ENCODE results near the gene RAB19.

RAB19 gene

DNA sequence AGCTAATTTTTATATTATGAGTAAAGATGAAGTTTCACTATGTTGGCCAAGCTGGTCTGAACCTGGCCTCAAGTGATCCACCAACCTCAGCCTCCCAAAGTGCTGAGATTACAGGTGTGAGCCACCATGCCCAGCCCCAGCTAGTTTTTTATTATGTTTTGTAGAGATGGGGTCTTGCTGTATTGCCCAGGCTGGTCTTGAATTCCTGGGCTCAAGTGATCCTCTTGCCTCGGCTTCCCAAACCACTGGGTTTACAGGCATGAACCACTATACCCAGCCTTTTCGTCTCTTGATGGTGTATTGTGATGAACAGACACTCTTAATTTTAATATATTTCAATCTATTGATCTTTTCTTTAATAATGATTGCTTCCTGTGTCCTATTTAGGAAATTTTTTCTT lies 17.7 kb downstream of the RAB19 start:
- H3K36me3 Mint-ChIP-seq (ENCODE audit: low read depth) = no peaks in the 10 kb centered on the region
- TF ChIP-seq CTCF (IDR thresholded peaks at IDR 0.05; ENCODE audit: unreplicated experiment in 3 of 3) = no peak
- no peak overlapping the region for H3K4me3 Mint-ChIP-seq
- H3K9me3 Mint-ChIP-seq = no peaks in the 10 kb centered on the region
- no peaks in the 10 kb centered on the region for H3K27me3 Mint-ChIP-seq (ENCODE audit: low read depth)
- H3K27ac Mint-ChIP-seq = no peak overlapping the region
- no peaks in the 10 kb centered on the region for H3K4me1 Mint-ChIP-seq

GRCh38 chr7:140423501-140423900 lies 19.6 kb downstream of the RAB19 start:
- H3K4me1 Mint-ChIP-seq = no peaks in the 10 kb centered on the region
- H3K9me3 Mint-ChIP-seq = no peaks in the 10 kb centered on the region
- H3K36me3 Mint-ChIP-seq (ENCODE audit: low read depth) = no peaks in the 10 kb centered on the region
- H3K27ac Mint-ChIP-seq = no peak overlapping the region
- no peaks in the 10 kb centered on the region for H3K27me3 Mint-ChIP-seq (ENCODE audit: low read depth)
- H3K4me3 Mint-ChIP-seq = no peak overlapping the region
- TF ChIP-seq CTCF (IDR thresholded peaks at IDR 0.05; ENCODE audit: unreplicated experiment in 3 of 3) = no peak

DNA sequence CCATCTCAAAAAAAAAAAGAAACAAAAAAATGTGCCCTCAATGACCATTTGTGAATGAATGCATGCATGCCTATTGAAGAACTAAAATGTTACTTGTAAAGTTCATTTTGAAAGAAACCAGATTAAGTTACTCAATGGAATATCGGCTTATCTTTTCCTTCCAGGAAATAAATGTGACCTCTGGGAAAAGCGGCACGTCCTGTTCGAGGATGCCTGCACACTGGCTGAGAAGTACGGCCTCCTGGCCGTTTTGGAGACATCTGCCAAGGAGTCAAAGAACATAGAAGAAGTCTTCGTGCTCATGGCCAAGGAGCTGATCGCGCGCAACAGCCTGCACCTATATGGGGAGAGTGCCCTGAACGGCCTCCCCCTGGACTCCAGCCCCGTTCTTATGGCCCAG lies 21.9 kb downstream of the RAB19 start:
- H3K4me1 Mint-ChIP-seq = no peaks in the 10 kb centered on the region
- H3K36me3 Mint-ChIP-seq (ENCODE audit: low read depth) = no peaks in the 10 kb centered on the region
- no peak for TF ChIP-seq CTCF (IDR thresholded peaks at IDR 0.05; ENCODE audit: unreplicated experiment in 3 of 3)
- H3K27ac Mint-ChIP-seq = no peak overlapping the region
- H3K27me3 Mint-ChIP-seq (ENCODE audit: low read depth) = no peaks in the 10 kb centered on the region
- H3K9me3 Mint-ChIP-seq = no peaks in the 10 kb centered on the region
- H3K4me3 Mint-ChIP-seq = no peak overlapping the region

DNA sequence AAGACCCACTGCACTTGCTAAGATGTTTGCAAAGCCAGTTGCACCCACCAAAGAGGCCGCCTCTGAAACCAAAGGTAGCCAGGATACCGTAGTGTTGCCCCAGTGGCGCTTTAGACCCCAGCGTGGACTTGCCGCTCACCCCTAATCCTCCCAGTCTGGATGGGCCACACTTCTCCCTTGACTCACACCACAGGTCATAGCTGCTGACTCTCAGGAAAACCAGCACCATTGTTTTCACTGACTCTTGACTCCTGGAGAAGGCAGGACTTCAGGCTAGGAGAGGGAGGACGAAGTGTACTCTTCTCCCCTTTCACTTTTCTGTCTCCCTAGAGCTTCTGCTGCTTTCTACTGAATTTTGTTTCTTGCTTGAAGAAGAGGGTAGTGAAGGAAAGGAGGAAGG lies 22.3 kb downstream of the RAB19 start:
- H3K27me3 Mint-ChIP-seq (ENCODE audit: low read depth) = no peaks in the 10 kb centered on the region

GRCh38 chr7:140433396-140433795 lies 29.5 kb downstream of the RAB19 start:
- Mint-ChIP-seq H3K27me3 (ENCODE audit: low read depth) (no peaks in the 10 kb centered on the region), H3K36me3 (ENCODE audit: low read depth) (no peaks in the 10 kb centered on the region), H3K27ac (no peak overlapping the region), H3K4me1 (no peaks in the 10 kb centered on the region), H3K9me3 (no peaks in the 10 kb centered on the region), H3K4me3 (no peak overlapping the region)
- no peak for TF ChIP-seq CTCF (IDR thresholded peaks at IDR 0.05; ENCODE audit: unreplicated experiment in 3 of 3)

More for the DNA sequence above, 22.3 kb downstream of the RAB19 start:
- Mint-ChIP-seq H3K4me1 (no peaks in the 10 kb centered on the region), H3K9me3 (no peaks in the 10 kb centered on the region), H3K36me3 (ENCODE audit: low read depth) (no peaks in the 10 kb centered on the region), H3K4me3 (no peak overlapping the region), H3K27ac (no peak overlapping the region)
- TF ChIP-seq CTCF (IDR thresholded peaks at IDR 0.05; ENCODE audit: unreplicated experiment in 3 of 3) = no peak

- Mint-ChIP-seq H3K9me3 (no peaks in the 10 kb centered on the region), H3K27me3 (ENCODE audit: low read depth) (no peaks in the 10 kb centered on the region), H3K27ac (no peak overlapping the region), H3K36me3 (ENCODE audit: low read depth) (no peaks in the 10 kb centered on the region), H3K4me3 (no peak overlapping the region), H3K4me1 (no peaks in the 10 kb centered on the region)
- TF ChIP-seq CTCF (IDR thresholded peaks at IDR 0.05; ENCODE audit: unreplicated experiment in 3 of 3) = no peak
Observed at GRCh38 chr7:140435252-140435895, 31.5 kb downstream of the RAB19 start.

All from nephron (organoid).